ENCODE measurements around the gene EPN2. TPM values are rescaled to one million over a fixed set of nuclear protein-coding genes. Genes with fewer than 3 reads are reported as not detected.

The EPN2 gene
- total RNA-seq, 1 experiment from 2014 or later: 57.8 TPM

DNA sequence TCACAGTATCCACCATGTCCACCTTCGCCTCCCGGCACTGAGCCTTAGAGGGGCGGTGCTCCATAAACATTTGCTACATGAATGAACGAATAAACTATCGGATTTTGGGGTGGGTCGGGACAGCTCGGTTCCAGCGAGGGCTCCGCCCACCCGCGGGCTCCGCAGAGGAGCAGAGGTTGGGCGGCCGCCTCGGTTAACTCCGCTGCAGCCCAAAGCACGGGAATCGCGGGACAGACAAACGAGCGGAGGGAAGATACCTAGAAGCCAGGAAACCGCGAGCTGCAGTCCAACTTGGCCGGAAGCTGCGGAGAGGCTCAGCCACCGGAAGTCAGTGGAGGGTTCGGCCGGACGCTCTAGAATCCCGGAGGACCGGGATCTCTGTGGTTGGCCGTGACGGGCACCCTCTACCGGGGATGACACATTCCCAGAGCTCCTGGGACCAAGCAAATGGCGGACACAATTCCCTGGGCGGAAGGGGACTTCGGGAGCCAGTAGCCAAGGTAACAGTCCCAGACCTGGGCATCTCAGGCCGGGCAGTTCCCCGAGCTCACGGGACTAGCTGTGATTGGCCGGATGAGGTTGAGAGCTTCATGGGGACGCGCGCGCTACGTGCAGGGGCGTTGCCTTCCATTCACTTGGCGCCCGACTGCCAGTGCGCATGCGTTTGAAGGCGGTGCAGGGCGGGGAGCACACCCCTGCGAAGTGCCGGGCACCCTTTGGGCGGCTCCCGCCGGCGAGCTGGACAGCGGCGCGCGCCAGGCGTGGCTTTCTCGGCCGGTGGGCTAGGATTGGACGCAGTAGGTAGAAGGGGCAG is 140.6 kb downstream of the EPN2 start:
- H3K27ac Mint-ChIP-seq: peak overlapping the region; percentile 98 to 99 (median 99)
- no peak overlapping the region for H3K56ac ChIP-seq (ENCODE audit: insufficient read length, low read depth, low read length)
- peak overlapping the region; percentile 42 for H3K27ac ChIP-seq (ENCODE audit: insufficient read length, low read depth, low read length)
- H3K9me3 ChIP-seq (ENCODE audit: control insufficient read depth, low read depth, low read length): no peaks in the 10 kb centered on the region
- H2AFZ ChIP-seq (ENCODE audit: low read length): no peak overlapping the region
- H3K18ac ChIP-seq (ENCODE audit: insufficient read length, low read depth, low read length): peak overlapping the region; percentile 74
- peaks cover 13 to 23% of the 10 kb centered on the region in 2 experiments for H3K4me1 Mint-ChIP-seq
- H3K9ac ChIP-seq (ENCODE audit: extremely low read depth, insufficient read length, low read length): peak overlapping the region; percentile 73
- no peak overlapping the region for H4K91ac ChIP-seq (ENCODE audit: insufficient read length, low read depth, low read length)
- peak overlapping the region; percentile 93 for H3K4me2 ChIP-seq (ENCODE audit: insufficient read depth, insufficient read length, low read length)
- H2BK15ac ChIP-seq (ENCODE audit: low read depth, low read length): no peak overlapping the region
- H3K27me3 Mint-ChIP-seq (ENCODE audit: low read depth): no peaks in the 10 kb centered on the region
- H2BK120ac ChIP-seq (ENCODE audit: low read depth, low read length, poor library complexity, severe bottlenecking): no peak overlapping the region
- no peaks in the 10 kb centered on the region for H3K27me3 ChIP-seq (ENCODE audit: insufficient read depth, low read length)
- no peak overlapping the region for H3K23ac ChIP-seq (ENCODE audit: insufficient read length, low read depth, low read length)
- H3K79me1 ChIP-seq (ENCODE audit: insufficient read depth, low read depth, low read length, poor library complexity, severe bottlenecking): peaks cover 6% of the 10 kb centered on the region
- H2BK12ac ChIP-seq (ENCODE audit: insufficient read length, low read depth, low read length): no peak overlapping the region
- peaks cover 22 to 40% (median 36%) of the 10 kb centered on the region in 3 experiments; a peak in 6 of 7 replicates for H3K36me3 Mint-ChIP-seq (ENCODE audit: insufficient read depth in 1 of 3, low read depth in 3 of 3)
- peak; percentile 100 for DNase-seq
- H2BK5ac ChIP-seq (ENCODE audit: insufficient read length, low read length): no peak overlapping the region
- peaks cover 2% of the 10 kb centered on the region; the same call in 1 of the 2 replicates for H3K4me1 ChIP-seq (ENCODE audit: insufficient read depth, low read length)
- TF ChIP-seq, protein P1, sequence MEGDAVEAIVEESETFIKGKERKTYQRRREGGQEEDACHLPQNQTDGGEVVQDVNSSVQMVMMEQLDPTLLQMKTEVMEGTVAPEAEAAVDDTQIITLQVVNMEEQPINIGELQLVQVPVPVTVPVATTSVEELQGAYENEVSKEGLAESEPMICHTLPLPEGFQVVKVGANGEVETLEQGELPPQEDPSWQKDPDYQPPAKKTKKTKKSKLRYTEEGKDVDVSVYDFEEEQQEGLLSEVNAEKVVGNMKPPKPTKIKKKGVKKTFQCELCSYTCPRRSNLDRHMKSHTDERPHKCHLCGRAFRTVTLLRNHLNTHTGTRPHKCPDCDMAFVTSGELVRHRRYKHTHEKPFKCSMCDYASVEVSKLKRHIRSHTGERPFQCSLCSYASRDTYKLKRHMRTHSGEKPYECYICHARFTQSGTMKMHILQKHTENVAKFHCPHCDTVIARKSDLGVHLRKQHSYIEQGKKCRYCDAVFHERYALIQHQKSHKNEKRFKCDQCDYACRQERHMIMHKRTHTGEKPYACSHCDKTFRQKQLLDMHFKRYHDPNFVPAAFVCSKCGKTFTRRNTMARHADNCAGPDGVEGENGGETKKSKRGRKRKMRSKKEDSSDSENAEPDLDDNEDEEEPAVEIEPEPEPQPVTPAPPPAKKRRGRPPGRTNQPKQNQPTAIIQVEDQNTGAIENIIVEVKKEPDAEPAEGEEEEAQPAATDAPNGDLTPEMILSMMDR (conservative IDR thresholded peaks at IDR 0.05): no peak
- peak overlapping the region; percentile 79; the same call in 1 of the 2 replicates for H3K14ac ChIP-seq (ENCODE audit: insufficient read depth, low read length)
- H4K8ac ChIP-seq (replicated peaks; ENCODE audit: insufficient read length, low read depth, low read length): no peak overlapping the region
- peaks cover 4% of the 10 kb centered on the region; the same call in 1 of the 2 replicates for H3K79me2 ChIP-seq (ENCODE audit: insufficient read depth, low read length)
- H2AK5ac ChIP-seq (ENCODE audit: insufficient read length, low read length): no peak overlapping the region
- no peaks in the 10 kb centered on the region for H3K9me3 Mint-ChIP-seq
- H4K5ac ChIP-seq (ENCODE audit: insufficient read length, low read depth, low read length): no peak overlapping the region
- no peak overlapping the region for H3K4ac ChIP-seq (ENCODE audit: low read depth, low read length)
- no peak overlapping the region for H2BK20ac ChIP-seq (ENCODE audit: low read depth, low read length, poor library complexity, severe bottlenecking)
- no peak overlapping the region for H3T11ph ChIP-seq (ENCODE audit: low read length)
- peaks cover 7% of the 10 kb centered on the region for H3K23me2 ChIP-seq (ENCODE audit: insufficient read length, low read depth, low read length, poor library complexity, severe bottlenecking)
- no CpG with 5 or more reads among the region's 67 CpGs for WGBS (ENCODE audit: extremely low coverage, insufficient read length, low lambda C conversion rate)
- H4K20me1 ChIP-seq (ENCODE audit: control insufficient read depth, insufficient read depth, insufficient read length): no peaks in the 10 kb centered on the region
- peak overlapping the region; percentile 97 to 98 for H3K4me3 Mint-ChIP-seq

All from H9 (cell line).